Breast epithelium (tissue), 4 donors: ENCODE results near the gene NYNRIN. TPM values are rescaled to one million over a fixed set of nuclear protein-coding genes. Genes with fewer than 3 reads are reported as not detected.

ENCODE experiments used
- DNase-seq, 2 donors: peaks; one replicate each; pipeline ENCODE4 v3.0.0-alpha.2; 2019; ENCODE audit warnings: low spot score in 2 of 2
- H3K27ac ChIP-seq, 2 donors: fragments of 200-600 bp; sonication (generic) in 1 of 2; one replicate each; pipeline ENCODE4 v1.5.1; 2016 to 2019; ENCODE audit warnings: mild to moderate bottlenecking in 1 of 2
- H3K27me3 ChIP-seq, 2 donors: fragments of 200-600 bp; sonication (generic) in 1 of 2; one replicate each; pipeline versions ENCODE4 v1.5.1 to v1.6.0; 2017 to 2019; ENCODE audit warnings: control low read depth in 1 of 2, mild to moderate bottlenecking in 1 of 2
- H3K36me3 ChIP-seq: fragments of 200-600 bp; one replicate; pipeline ENCODE4 v1.5.1; 2019
- H3K4me1 ChIP-seq, 2 donors: fragments of 200-600 bp; sonication (generic); one replicate each; pipeline ENCODE4 v1.5.1; 2016 to 2019; ENCODE audit warnings: control low read depth in 1 of 2
- H3K4me3 ChIP-seq, 3 donors: fragments of 200-600 bp; sonication (generic); 1 replicate in 2 of 3; 2 replicates in 1 of 3; pipeline ENCODE4 v1.5.1; 2016 to 2019; ENCODE audit warnings: mild to moderate bottlenecking in 3 of 3, moderate library complexity in 2 of 3
- H3K9me3 ChIP-seq, 2 donors: fragments of 200-600 bp; sonication (generic) in 1 of 2; one replicate each; pipeline ENCODE4 v1.5.1; 2016 to 2019; ENCODE audit warnings: control low read depth in 1 of 2
- POLR2A ChIP-seq: fragments of 450-650 bp; IDR thresholded peaks from one replicate; pipeline ENCODE4 v1.6.1; 2016; ENCODE audit warnings: antibody characterized with exemption, mild to moderate bottlenecking, moderate library complexity
- POLR2AphosphoS5 ChIP-seq, 3 donors: sonication (generic); formaldehyde crosslinking; IDR thresholded peaks; one replicate each; pipeline ENCODE4 v1.6.1; 2017; ENCODE audit warnings: antibody characterized with exemption in 3 of 3
- intact Hi-C: fragments of 100-400 bp; cut with DNase I; formaldehyde crosslinking; loops from one replicate; pipeline ENCODE4 v1.15.1; 2023; ENCODE audit warnings: low total_unique reads
- total RNA-seq, 3 donors: library from RNA; depleted of rRNA; stranded (reverse); fragments of >200 nt; gene quantifications; one replicate each; pipeline ENCODE4 v1.1.0, GENCODE V29; 2016
- TF ChIP-seq, protein P1 (sequence below), 3 donors: fragments of 450-650 bp; IDR thresholded peaks; one replicate each; pipeline ENCODE4 v1.5.1; 2016 to 2017; ENCODE audit warnings: antibody characterized with exemption in 3 of 3, mild to moderate bottlenecking in 3 of 3, moderate library complexity in 3 of 3

NYNRIN gene
- total RNA-seq, 3 donors from 2014 or later = 6.4 to 8.2 (median 7.7) TPM

DNA sequence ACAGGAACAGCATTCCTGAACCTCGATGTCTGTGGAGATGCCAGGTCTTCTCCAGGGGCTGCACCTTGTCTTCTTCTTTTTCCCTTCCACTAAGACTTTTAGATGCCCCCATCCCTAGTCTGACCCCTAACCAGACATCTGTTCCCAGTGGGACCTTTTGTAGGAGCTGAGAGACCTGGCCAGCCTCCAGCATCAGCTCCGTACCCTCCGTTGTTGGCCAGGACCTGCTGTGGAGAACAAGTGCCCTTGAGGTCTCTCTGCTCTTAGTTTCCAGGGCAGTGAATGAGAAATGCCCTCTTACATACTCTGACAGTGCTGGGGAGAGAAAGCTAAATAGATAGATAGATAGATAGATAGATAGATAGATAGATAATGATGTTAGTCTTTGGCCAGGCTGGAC lies 60.5 kb downstream of the NYNRIN start:
- intact Hi-C loops = no loop called here
- Histone ChIP-seq H3K27me3 (no peaks in the 10 kb centered on the region), H3K36me3 (no peaks in the 10 kb centered on the region), H3K4me3 (no peak overlapping the region), H3K27ac (no peak overlapping the region), H3K9me3 (no peaks in the 10 kb centered on the region), H3K4me1 (no peaks in the 10 kb centered on the region)
- TF ChIP-seq POLR2A (no peak), POLR2AphosphoS5 (IDR thresholded peaks at IDR 0.05) (no peak)
- TF ChIP-seq, protein P1, sequence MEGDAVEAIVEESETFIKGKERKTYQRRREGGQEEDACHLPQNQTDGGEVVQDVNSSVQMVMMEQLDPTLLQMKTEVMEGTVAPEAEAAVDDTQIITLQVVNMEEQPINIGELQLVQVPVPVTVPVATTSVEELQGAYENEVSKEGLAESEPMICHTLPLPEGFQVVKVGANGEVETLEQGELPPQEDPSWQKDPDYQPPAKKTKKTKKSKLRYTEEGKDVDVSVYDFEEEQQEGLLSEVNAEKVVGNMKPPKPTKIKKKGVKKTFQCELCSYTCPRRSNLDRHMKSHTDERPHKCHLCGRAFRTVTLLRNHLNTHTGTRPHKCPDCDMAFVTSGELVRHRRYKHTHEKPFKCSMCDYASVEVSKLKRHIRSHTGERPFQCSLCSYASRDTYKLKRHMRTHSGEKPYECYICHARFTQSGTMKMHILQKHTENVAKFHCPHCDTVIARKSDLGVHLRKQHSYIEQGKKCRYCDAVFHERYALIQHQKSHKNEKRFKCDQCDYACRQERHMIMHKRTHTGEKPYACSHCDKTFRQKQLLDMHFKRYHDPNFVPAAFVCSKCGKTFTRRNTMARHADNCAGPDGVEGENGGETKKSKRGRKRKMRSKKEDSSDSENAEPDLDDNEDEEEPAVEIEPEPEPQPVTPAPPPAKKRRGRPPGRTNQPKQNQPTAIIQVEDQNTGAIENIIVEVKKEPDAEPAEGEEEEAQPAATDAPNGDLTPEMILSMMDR (IDR thresholded peaks at IDR 0.05) = no peak
- DNase-seq = no peak

DNA sequence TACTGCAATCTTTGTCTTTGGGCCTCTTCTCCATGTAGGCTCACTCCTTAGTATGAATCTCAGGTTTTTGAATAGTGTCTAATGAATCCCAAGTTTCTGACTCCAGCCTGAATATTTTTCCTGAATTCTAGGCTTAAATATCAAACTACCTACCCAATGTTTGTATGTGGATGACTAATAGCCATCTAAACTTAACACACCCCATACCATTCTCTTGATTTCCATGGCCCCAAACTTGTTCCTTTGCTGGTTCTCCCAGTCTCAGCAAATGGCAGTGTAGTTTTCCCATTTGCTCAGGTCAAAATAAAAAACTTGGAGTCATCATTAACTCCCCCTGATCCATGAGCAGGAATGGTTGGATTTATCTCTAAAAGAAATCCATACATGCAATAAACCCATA lies 62.5 kb downstream of the NYNRIN start:
- H3K36me3 ChIP-seq = no peaks in the 10 kb centered on the region
- H3K4me1 ChIP-seq = no peaks in the 10 kb centered on the region
- no peak overlapping the region for H3K4me3 ChIP-seq
- no peak for DNase-seq
- H3K9me3 ChIP-seq = no peaks in the 10 kb centered on the region
- intact Hi-C loops = no loop called here
- TF ChIP-seq, protein P1 (IDR thresholded peaks at IDR 0.05) = no peak
- TF ChIP-seq POLR2A (no peak), POLR2AphosphoS5 (IDR thresholded peaks at IDR 0.05) (no peak)
- no peaks in the 10 kb centered on the region for H3K27me3 ChIP-seq
- no peak overlapping the region for H3K27ac ChIP-seq

DNA sequence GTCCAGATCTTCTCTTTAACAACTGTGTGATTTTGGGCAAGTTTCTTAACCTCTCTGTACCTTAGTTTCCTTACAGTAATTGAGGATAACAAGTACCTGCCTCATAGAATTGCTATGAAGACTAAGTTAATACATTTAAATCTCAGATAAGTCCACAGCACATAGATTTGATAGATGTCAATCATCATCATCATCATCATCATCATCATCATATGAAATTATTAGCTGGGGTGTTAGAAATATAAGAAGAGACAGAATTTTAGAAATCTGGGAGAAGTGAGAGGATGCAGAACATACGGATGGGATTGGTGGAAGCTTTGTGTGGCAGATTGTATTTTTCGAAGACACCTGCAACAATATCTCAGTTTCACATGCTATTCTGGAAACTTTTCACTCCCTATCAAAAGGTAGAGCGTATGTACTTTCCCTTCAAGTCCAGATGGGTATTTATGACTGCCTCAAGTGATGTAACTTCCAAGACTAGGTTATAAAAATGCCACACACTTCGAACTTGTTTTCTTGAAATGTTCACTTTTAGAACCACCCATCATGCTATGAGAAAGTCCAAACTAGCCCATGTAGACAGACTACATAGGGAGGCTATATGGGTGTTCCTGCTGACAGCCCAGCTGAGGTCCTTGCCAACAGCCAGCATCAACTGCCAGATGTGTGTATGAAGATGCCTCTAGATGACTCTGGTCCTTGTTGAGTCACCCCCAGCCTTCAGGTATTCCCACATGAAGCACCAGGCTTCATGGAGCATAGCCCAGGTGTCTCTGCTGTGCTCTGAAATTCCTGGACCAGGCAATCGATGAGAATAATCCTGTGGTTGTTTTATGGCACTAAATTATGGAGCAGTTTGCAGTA lies 64.4 kb downstream of the NYNRIN start:
- Histone ChIP-seq H3K9me3 (no peaks in the 10 kb centered on the region), H3K27me3 (no peaks in the 10 kb centered on the region), H3K36me3 (no peaks in the 10 kb centered on the region), H3K4me3 (no peak overlapping the region), H3K4me1 (no peaks in the 10 kb centered on the region), H3K27ac (no peak overlapping the region)
- no peak for DNase-seq
- TF ChIP-seq POLR2A (no peak), POLR2AphosphoS5 (IDR thresholded peaks at IDR 0.05) (no peak)
- TF ChIP-seq, protein P1 (IDR thresholded peaks at IDR 0.05) = no peak
- intact Hi-C loops = no loop called here

DNA sequence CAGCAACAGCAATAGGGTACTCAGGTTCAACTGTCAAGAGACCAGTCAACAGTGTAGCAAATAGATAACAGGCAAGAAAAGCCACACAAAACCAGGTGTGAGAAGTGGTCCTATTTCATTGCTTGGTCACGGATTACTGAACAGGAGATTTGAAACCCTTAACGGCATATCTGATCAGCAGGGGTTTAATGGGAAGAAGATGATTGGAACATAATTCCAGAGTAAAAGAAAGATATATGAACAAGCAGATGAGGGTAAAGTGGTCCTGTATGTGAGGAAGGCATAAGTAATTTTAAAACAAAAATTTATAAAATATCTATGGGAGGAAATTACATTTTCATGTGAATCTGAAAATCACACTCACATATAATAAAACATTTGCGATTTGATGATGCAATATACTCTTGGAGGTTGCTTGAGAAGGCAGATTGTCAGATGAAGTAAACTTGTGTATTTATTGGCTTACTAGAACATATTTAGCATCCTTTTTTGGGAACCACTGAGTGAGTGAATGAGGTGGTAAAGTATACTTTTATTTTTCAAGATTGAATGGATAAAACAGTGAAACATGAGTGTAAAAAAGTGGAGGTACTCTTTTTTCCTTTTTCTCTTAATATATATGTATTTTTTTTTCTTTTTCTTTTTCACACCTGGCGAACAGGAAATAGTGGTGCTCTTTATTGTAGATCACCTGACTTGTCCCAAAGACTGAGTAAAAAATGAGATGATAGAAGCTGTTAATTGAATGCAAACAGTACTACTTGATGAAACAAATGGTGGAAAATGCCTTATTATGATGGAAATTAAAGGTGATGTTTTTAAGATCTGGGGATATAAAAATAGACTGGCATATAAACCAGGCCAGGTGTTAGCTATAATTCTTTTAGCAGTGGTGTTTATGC lies 65.3 kb downstream of the NYNRIN start:
- H3K27ac ChIP-seq = no peak overlapping the region
- H3K4me3 ChIP-seq = no peak overlapping the region
- no peaks in the 10 kb centered on the region for H3K4me1 ChIP-seq
- intact Hi-C loops = no loop called here
- H3K27me3 ChIP-seq = no peaks in the 10 kb centered on the region
- no peak for TF ChIP-seq POLR2AphosphoS5 (IDR thresholded peaks at IDR 0.05)
- TF ChIP-seq, protein P1 (IDR thresholded peaks at IDR 0.05) = no peak
- no peak for TF ChIP-seq POLR2A
- DNase-seq = no peak
- no peaks in the 10 kb centered on the region for H3K9me3 ChIP-seq
- H3K36me3 ChIP-seq = no peaks in the 10 kb centered on the region

DNA sequence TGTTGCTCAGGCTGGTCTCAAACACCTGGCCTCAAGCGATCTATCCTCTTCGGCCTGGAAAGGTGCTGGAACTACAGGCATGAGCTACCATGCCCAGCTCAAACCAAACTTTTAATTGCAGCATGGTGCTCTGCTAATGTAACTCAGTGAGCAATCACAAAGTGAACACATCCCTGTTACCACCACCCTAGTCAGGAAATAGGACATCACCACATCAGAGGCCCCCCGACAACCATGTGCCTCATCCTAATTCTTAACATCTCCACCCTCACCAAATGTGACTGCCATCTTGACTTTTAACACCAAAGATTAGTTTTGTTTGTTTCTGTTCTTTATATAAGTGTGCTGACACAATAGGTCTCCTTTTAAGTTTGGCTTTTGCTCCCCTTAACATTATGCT lies 66.6 kb downstream of the NYNRIN start:
- TF ChIP-seq POLR2AphosphoS5 (IDR thresholded peaks at IDR 0.05) (no peak), POLR2A (no peak)
- TF ChIP-seq, protein P1 (IDR thresholded peaks at IDR 0.05) = no peak
- H3K4me3 ChIP-seq = no peak overlapping the region
- no peak for DNase-seq
- no peaks in the 10 kb centered on the region for H3K36me3 ChIP-seq
- no peak overlapping the region for H3K27ac ChIP-seq
- H3K4me1 ChIP-seq = no peaks in the 10 kb centered on the region
- no peaks in the 10 kb centered on the region for H3K9me3 ChIP-seq
- H3K27me3 ChIP-seq = no peaks in the 10 kb centered on the region
- intact Hi-C loops = no loop called here
